Activated T-cell treated with anti-CD3 and anti-CD28 coated beads for 1 hour (primary cell): Measurements from ENCODE around the gene ASB6.

Experiments
- DNase-seq: peaks from one replicate; pipeline ENCODE4 v3.0.0-alpha.2; 2020; ENCODE audit warnings: low read depth

Gene ASB6, protein sequence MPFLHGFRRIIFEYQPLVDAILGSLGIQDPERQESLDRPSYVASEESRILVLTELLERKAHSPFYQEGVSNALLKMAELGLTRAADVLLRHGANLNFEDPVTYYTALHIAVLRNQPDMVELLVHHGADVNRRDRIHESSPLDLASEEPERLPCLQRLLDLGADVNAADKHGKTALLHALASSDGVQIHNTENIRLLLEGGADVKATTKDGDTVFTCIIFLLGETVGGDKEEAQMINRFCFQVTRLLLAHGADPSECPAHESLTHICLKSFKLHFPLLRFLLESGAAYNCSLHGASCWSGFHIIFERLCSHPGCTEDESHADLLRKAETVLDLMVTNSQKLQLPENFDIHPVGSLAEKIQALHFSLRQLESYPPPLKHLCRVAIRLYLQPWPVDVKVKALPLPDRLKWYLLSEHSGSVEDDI

DNA sequence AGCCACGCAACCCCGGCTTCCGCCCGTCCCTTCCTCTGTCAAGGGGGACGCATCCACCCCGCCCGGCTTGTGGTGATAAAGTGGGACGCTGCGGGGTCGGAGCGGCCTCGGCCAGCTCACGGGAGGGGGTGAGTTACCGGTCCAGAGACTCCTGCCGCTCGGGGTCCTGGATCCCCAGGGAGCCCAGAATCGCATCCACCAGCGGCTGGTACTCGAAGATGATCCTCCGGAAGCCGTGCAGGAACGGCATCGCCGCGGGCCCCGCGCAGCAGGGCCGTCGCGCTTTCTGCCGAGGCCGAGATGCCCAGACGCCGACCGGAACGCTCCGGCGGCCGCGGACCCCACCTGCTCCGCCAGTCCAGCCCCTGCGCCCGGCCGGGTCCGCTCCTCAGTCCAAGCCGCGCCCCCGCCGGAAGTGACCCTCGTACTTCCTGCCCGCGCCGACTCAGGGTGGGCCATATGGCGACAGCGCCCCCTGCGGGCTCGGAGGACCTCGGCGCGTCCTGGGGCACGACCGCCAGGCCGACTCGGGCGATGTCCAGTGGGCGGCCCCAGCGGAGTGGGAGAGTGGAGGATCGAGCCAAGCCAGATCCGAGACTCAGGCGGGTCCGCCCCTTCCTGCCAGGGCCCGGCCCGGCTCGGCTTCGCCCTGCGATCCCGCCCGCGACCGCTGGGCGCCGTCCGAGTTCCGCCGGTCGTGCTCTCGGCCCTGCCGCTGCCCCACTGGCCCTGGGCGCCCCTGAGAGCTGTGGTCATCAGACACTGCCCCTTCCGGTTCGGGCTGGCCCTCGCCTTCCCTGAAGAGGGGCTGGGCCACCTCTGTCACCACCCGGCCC is at the start of gene ASB6:
Gene ASB6 (minus strand): TSS at position 402 of the 836 bp plus-strand sequence. CDS start 152 bp downstream, at position 250.
- peak; percentile 95 for DNase-seq

DNA sequence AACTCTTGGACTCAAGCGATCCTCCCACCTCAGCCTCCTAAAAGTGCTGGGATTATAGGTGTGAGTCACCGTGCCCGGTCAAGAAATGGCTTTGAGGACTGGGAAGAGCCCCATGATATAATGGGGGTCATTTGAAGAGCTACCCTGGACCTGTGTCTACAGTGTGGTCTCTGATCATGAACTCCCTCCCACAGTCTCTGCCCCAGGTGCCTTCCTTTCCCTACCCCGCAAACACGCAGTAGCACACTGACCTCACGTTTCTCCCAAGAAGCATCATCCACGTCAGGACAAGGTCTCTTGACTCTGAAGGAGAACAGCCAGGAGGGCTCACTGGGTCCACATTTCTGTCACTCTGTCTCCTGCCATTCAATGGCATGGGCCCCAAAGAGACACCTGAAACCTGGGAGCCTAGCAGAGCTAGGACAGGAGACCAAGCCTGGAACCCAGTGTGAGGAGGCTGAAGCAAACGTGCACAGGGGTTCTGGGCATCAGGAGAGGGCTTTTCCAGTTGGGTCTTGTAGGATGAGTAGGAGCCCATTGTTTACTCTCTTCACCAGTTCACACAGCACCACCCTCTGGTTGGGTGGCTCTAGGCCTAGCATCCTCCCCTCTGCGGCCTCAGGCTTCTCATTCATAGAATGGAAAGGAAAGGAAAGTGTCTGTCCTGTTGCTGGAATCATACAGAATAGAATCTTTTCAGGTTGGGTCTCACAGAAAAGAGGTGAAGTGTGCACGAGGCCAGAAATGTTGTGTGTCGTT is 46.5 kb upstream of the ASB6 start:
- DNase-seq = no peak

DNA sequence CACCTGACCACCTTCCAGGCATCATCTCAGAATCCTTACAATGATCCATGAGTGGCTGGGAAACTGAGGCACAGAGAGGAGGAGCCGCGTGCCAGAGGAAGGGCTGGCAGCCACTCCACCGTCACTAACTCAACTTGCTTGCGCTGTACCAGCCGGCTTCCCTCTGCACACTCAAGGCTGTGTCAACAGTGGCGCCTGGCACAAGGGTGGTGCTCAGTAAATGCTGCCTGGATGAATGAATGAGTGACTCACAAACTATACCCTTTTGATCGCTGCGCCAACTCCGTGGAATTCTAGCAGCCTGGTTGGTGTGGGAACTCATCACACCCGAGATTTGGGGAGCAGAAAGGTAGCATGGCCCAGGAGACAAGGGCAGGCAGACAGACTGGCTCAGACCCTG is 45.4 kb upstream of the ASB6 start:
- no peak for DNase-seq

DNA sequence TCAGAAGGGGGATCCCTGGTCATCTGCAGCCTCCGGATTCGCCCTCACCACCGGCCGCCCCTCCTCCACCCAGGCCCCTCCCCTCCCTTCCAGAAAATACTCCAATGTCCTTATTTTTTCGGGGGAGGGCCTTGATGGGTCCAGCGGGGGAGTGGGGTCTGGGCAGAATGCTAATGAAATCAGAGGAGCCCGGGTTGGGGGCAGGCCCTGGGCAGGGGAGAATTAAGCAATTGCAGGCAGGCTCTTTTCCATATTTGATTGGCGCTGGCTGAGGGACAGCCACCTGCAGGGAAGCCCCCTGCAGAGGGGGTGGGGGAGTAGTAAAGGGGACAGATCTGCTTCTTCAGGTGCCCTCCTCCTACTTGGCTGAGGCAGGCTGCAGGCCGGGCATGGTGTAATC is 44.8 kb upstream of the ASB6 start:
- no peak for DNase-seq

DNA sequence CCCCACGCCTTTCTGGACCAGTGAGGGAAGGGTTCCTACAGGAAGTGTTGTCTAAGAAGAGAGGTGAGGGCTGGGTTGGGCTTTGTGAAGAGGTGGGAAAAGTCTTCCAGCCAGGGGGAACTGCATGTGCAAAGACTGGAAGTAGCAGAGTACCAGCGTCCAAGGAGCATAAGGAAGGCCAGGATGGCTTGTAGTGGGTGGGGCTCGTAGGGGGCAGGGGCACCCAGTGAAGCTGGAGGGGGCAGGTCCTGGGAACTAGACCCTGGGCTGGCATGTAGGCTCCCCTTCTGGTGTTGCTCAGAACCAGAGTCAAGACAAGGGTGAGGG is 43.9 kb upstream of the ASB6 start:
- DNase-seq = no peak

DNA sequence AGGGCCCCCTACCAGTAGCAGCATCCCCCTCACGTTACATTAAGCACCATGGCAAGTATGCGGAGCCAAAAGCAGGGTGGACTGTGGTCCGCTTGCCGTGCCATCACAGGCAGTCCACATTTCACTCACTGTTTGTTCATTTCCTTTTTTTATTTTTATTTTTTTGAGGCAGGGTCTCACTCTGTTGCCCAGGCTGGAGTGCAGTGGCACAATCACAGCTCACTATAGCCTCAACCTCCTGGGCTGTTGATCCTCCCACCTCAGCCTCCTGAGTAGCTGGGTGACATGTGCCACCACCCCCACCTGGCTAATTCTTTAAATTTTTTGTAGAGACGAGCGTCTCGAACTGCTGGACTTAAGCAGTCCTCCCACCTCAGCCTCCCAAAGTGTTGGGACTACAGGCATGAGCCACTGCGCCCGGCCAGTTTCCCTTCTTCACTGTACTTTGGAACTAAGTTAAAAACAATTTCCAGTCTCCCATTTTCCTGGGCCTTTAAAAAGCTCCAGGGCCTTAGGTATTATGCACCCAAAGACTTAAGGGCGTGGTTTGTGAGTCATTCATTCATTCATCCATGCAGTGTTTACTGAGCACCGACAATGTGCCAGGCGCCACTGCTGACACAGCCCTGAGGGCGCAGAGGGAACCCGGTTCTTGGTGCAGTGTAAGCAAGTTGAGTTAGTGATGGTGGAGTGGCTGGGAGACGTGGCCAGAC is 43.4 kb upstream of the ASB6 start:
- DNase-seq = no peak

DNA sequence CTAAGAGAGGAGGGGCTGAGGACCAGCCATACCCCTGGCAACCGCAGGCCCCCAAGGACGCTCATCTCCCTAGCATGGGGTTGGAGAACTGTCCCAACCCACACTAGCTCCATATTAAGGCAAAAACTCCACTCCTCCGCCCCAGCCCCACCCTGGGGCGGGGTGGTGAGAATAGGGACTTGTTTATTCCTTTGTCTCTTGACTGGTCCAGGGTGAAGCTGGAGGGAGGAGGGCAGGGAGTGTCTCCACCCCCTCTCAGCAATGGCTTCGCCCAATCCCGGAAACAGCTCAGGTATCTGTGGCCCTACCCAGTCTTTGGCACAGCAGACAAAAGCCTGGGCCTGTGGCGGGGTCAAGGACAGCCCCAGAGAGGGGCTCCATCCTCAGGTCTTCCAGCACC is 40.4 kb upstream of the ASB6 start:
- DNase-seq = no peak

DNA sequence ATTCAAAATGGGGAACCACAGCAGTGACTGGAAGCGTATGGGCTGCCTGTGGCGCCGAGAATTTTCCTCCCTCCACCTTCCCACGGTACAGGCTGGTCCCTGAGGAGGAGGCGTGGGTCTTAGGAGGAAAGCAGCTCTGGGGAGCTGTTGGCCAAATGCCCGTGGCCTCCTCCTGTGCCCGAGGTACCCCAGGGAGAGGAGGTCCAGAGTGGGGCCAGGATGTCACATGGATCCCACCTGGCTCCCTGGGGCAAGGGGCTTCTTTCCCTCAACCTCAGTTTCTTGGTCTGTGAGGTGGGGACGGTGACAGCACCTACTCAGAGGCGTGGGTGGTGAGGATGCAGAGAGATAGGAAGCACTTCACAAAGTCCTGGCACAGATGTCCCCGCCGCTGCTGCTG is 40.0 kb upstream of the ASB6 start:
- no peak for DNase-seq

DNA sequence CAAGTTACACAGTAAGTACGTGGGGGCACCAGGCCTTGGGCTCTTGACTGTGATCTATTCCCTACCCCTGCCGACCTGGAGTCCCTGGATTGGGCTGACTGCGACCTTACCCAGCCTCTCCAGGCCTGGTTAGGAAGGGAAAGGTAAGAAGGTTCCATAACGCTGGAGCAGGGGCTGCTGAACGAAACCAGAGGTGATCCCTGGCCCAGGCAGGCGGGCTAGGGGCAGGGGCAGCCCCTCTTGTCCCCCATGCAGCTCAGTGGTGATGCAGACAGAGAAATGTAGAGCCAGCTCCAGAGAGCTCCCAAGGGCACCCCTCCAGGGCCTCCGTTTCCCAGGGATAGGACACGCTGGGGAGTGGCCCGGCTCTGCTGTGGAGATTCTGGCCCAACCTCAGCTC is 37.6 kb upstream of the ASB6 start:
- DNase-seq = no peak

DNA sequence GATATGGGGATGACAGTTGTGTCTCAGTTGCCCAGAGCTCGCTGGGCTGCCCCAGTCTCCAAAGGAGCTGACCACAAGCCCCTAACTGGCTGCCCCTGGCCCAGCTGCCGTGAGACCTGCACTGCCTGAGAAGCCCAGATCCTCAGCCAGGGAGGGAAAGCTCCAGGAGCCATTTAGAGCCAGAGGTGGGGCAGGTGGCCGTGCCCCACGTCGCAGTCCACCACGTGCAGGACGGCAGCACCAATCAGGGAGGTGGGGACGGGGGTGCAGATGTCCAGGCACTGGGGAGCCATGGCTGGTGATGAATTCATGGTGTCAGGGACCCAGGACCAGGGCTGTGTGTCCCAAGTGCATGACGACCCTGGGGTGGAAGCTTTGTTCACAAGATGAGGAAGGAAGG is 36.9 kb upstream of the ASB6 start:
- no peak for DNase-seq

DNA sequence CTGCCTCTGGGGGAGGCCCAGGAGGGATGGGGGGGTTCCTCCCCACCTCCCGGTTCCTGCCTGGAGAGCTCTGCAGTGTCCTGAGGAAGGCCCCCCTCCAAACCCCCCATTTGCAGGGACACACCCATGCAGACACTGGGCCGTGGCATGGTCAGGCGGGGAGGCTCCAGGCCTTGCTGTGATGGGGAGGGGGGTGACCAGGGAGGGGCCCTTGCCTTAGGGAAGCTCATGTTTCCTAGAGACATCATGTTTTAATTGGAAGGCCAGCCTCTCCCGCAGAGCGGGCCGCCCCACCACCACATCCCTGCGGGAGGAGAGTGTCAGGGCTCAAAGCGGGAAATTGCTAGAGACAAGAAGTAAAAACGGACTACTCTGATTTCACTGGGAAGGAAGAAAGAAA is 35.5 kb upstream of the ASB6 start:
- DNase-seq = no peak

DNA sequence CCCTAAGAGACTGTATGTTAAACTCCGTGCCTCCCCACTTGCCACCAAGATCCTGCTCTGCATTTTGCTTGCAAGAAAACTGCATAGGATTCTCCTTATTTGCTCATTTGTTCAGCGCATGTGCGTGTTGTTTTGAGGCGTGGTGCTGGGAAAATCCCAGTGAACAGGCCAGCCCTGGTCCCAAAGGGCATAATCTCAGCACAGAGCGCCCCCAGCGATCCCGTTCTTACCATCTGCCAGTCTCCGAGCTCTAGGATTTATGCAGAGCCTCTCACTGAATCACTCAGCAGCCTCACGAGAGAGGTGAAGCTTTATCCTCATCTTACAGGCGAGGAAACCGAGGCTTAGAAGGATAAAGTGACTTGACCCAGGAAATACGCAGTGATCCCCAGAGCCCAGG is 35.0 kb upstream of the ASB6 start:
- no peak for DNase-seq

DNA sequence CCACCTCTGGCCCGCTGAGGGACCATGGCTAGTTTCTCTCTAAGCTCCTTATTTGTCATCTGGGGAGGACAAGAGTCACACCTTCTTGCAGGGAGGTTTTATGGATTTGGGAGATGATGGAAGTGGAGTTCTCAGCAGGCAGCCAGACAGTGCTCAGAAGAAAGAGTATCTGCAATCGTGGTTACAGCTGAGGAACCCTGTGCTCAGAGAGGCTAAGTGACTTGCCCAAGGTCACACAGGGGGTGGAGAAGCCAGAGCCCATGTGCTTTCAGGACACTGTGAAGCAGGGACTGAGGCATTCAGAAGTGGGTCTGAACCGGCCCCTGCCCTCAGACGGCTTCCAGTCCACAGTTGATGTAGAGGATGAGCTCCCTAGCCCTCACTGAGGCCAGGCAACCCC is 34.3 kb upstream of the ASB6 start:
- DNase-seq = no peak

DNA sequence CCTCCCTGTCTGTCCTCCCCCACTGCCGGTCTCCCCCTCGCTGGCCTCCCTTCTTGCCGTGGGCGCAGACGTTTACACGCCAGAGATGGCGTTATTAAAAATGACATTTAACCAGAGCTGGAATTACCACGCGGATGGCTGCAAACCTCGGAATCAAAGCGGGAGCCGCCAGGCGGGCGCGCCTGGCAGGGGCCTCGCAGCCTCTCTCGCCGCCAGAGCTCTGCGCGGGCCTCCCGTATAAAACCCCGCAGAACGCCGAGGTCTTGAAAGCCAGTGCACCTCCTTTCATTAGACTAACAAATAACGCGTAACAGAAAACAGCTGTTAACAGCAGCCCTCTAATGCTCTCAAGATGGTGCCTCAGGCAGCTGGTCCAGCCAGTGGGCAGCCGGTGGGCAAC is 33.7 kb upstream of the ASB6 start:
- DNase-seq = no peak

DNA sequence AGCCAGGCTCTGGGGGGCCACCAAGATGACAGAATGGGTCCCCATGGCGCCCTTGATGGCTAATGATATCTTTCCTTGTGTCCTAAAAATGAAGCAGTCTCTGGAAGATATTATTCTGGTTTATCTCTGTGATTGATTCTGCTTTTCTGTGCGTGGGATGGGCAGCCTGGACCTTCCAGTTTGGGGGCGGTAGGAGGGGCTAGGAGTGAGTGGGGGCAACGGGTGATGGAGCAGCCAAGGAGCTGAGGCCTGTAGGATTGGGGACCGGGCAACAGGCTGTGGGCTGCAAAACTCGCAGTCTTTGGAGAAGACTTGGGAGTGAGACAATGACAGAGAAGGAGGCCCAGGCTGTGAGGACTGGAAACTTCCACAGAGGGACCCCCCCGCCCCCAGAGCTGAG is 32.3 kb upstream of the ASB6 start:
- DNase-seq = no peak

DNA sequence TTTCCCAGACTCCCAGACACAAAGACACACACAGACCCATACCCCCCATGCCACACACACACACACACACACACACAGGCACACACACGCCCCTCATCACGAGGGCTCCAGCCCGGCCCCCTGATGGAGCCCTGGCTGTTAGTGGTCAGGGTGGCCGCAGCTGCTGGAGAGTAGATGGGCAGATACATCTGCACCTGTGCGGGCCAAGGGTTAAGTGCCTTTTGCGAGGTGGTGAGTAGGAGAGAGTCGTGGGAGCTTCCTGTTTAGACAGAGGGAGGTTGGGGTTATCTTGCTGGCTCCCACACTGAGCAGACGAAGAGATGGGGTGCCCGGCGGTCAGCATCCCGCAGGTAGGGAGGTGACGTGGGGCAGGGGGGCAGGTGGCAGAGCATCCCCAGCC is 31.7 kb upstream of the ASB6 start:
- DNase-seq = no peak

DNA sequence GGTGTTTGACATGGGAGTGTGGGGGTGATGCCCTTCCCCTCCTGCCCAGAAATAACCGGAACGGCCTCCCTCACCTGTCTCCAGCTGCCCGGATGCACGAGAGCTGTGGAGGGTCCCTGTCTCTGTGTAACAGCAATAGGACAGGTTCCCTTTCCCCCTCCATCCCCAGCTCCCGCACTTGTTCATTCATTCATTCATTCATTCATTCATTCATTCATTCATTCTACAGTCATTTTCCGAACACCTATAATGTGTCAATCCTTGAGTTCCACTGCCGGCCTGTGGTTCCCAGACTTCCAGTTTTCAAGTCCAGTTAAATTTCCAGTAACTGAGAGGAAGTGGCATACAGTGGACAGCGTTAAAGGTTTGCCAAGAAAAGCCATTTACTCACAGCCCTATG is 30.8 kb upstream of the ASB6 start:
- no peak for DNase-seq

DNA sequence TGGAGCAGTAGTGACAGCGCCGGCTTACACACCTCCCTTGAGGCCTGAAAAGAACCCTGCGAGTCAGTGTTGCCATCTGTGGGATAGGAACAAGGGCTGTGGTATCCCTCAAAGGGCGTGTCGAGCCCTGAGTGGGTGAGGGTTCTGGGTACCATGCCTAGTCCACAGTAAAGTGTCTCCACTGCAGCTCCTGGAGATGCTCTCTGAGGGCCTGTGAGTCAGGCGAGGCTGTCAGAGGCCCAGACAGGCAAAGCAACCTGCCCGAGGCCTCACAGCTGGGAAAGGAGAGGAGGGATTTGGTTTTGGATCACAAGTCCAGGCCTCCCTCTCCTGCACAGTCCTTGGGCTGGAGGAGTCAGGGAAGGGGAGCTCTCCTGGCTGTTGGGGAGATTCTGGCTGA is 29.6 kb upstream of the ASB6 start:
- DNase-seq = no peak

DNA sequence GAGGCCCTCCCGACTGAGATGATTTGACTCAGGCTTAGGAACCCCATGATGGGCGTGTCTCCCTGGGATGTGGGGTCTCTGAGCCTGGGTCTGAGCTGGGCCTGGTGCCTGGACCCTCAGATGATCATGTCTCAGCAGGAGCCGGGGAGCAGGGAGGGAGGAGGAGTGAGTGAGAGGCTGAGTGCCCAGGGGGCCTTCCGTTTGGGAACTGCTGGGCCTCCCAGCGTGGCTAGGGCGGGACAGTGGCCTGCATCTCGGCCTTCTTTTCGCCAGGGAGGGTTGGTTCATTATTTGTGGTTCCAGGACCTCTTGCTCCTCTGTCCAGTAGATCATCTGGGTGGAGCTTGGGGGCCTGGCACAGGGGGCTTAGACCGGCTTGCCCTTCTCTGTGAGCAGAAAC is 29.1 kb upstream of the ASB6 start:
- no peak for DNase-seq

DNA sequence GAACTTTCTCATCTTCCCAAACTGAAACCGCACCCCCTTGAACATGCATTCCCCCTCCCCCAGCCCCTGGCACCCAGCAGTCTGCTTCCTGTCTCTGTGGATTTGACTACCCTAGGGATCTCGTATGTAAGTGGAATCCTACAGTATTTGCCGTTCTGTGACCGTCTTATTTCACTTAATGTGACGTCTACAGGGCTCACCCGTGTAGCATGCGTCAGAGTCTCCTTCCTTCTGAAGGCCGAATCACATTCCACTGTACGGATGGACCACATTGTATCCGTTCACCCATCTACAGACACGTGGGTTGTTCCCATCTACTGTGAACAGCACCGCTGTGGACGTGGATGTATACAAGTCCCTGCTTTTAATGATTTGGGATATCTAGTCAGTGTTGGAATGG is 28.0 kb upstream of the ASB6 start:
- DNase-seq = no peak

DNA sequence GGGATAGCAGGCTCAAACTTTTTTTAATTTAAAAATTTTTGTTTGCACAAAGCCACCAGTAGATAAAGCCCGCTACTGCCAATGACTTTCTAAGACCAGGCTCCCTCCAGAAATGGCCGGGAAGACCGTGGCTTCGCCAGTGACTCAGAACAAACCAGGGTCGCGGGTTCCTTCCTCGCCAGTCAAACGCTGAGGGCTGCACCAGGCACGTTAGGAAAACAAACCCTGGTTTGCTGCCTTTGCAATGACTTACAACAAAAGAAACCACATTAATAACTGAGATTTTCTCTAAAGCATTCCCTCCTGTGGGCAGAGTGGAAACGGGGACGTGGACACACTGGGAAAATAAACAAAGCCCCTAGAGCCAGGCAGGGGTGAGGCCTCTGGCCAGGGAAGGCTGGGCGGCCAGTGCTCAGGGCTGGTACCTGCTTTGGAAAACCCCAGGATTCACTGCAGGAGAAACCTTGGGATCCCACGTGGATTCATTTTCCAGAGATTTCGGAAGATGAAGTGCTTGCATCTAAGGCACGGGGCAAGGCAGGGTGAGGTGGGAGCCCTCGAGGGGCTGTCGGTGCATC is 27.3 kb upstream of the ASB6 start:
- DNase-seq = no peak

DNA sequence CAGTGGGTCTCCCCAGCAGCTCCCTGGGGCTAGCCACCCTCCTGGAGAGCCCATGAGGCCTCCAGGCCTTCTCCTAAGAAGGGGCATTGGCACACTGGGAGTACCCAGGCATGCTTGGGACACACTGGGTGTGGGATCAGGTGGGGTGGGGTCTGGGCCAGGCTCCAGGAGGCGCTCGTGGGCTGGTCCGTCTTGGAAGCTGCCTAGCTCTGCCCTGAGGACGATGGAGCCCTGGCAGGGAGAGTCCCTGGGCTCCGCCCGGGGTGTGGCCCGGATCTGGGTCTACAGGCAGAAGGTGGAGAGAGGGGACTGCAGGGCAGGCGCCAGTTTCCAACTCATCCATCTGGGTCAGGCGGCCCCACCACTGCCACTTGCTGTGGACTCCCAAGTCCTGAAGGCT is 25.9 kb upstream of the ASB6 start:
- DNase-seq = no peak
